IMR-90 (cell line): Measurements from ENCODE around the gene ENAM. TPM values are rescaled to one million over a fixed set of nuclear protein-coding genes. Genes with fewer than 3 reads are reported as not detected.

ENCODE experiments used
- FOS ChIP-seq: fragments of 150-350 bp; IDR thresholded peaks from 2 replicates; pipeline ENCODE4 v1.6.1; 2016; ENCODE audit warnings: low read depth, low read length
- RAD21 ChIP-seq: IDR thresholded peaks from 2 replicates; pipeline ENCODE4 v1.6.1; 2012; ENCODE audit warnings: low read length, improper control_type of control experiment
- polyA plus RNA-seq, 3 experiments: library from polyadenylated mRNA; depleted of rRNA; stranded (reverse); fragments of >200 nt; gene quantifications; 2 replicates each; pipeline ENCODE4 v1.2.3, GENCODE V29; 2012; ENCODE audit warnings: low replicate concordance in 1 of 3
- total RNA-seq: library from RNA; depleted of rRNA; stranded (reverse); fragments of >200 nt; gene quantifications from 2 replicates; pipeline ENCODE4 v1.2.3, GENCODE V29; 2012
- TF ChIP-seq, protein P1 (sequence below): conservative IDR thresholded peaks from 2 replicates; pipeline ENCODE4 v1.5.1; 2012; ENCODE audit warnings: mild to moderate bottlenecking, low read depth, low read length, improper control_type of control experiment

The ENAM gene
- total and polyA plus RNA-seq, 2 of the 4 experiments (the other 2 are of a cell fraction), result under 0.01 to 0.10 TPM

- TF ChIP-seq, protein P1, sequence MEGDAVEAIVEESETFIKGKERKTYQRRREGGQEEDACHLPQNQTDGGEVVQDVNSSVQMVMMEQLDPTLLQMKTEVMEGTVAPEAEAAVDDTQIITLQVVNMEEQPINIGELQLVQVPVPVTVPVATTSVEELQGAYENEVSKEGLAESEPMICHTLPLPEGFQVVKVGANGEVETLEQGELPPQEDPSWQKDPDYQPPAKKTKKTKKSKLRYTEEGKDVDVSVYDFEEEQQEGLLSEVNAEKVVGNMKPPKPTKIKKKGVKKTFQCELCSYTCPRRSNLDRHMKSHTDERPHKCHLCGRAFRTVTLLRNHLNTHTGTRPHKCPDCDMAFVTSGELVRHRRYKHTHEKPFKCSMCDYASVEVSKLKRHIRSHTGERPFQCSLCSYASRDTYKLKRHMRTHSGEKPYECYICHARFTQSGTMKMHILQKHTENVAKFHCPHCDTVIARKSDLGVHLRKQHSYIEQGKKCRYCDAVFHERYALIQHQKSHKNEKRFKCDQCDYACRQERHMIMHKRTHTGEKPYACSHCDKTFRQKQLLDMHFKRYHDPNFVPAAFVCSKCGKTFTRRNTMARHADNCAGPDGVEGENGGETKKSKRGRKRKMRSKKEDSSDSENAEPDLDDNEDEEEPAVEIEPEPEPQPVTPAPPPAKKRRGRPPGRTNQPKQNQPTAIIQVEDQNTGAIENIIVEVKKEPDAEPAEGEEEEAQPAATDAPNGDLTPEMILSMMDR, result peak; percentile 99
- TF ChIP-seq FOS (no peak), RAD21 (peak; percentile 76)
Observed at GRCh38 chr4:70687821-70688794, 59.6 kb downstream of the ENAM start, which contains the start of gene UTP3 (continued).
